Transverse colon (tissue), 4 donors: ENCODE results near the gene GOLGA1. TPM values are rescaled to one million over a fixed set of nuclear protein-coding genes. Genes with fewer than 3 reads are reported as not detected.

Source experiments
- DNase-seq: peaks from one replicate; pipeline ENCODE4 v3.0.0-alpha.2; 2019
- H3K27ac ChIP-seq, 4 donors: fragments of 200-600 bp; sonication (generic); 2 replicates each; pipeline ENCODE4 v1.5.1; 2016 to 2018; ENCODE audit warnings: inconsistent platforms in 4 of 4
- H3K27me3 ChIP-seq: fragments of 200-600 bp; sonication (generic); 2 replicates; pipeline ENCODE4 v1.5.1; 2017; ENCODE audit warnings: inconsistent platforms
- H3K36me3 ChIP-seq, 4 donors: fragments of 200-600 bp; sonication (generic); 2 replicates each; pipeline ENCODE4 v1.5.1; 2017 to 2019; ENCODE audit warnings: inconsistent platforms in 4 of 4
- H3K4me1 ChIP-seq, 4 donors: fragments of 200-600 bp; sonication (generic); 2 replicates each; pipeline ENCODE4 v1.5.1; 2017 to 2020; ENCODE audit warnings: inconsistent platforms in 4 of 4
- H3K4me3 ChIP-seq, 4 donors: fragments of 200-600 bp; sonication (generic); 1 replicate in 1 of 4; 2 replicates in 3 of 4; pipeline versions ENCODE4 v1.5.1 to v1.6.1; 2017 to 2019; ENCODE audit warnings: inconsistent platforms in 4 of 4
- H3K9me3 ChIP-seq, 2 donors: fragments of 200-600 bp; sonication (generic); 2 replicates each; pipeline ENCODE4 v1.5.1; 2017 to 2019; ENCODE audit warnings: inconsistent platforms in 2 of 2
- EP300 ChIP-seq: sonication (generic); formaldehyde crosslinking; IDR thresholded peaks from one replicate; pipeline ENCODE4 v1.6.1; 2017; ENCODE audit warnings: antibody characterized with exemption, low read depth
- POLR2A ChIP-seq: fragments of 450-650 bp; IDR thresholded peaks from one replicate; pipeline ENCODE4 v1.6.1; 2016; ENCODE audit warnings: antibody characterized with exemption, mild to moderate bottlenecking, moderate library complexity
- POLR2AphosphoS5 ChIP-seq, 3 donors: sonication (generic); formaldehyde crosslinking; IDR thresholded peaks; one replicate each; pipeline ENCODE4 v1.6.1; 2016; ENCODE audit warnings: antibody characterized with exemption in 3 of 3
- WGBS, 2 donors: methylation state at CpG; one replicate each; pipeline ENCODE4 v1.1.5; 2018; ENCODE audit warnings: low coverage in 1 of 2; 5-methylcytosine and 5-hydroxymethylcytosine counted together
- in situ Hi-C, 4 donors: fragments of 200-750 bp; cut with MboI; loops; one replicate each; pipeline versions ENCODE4 v1.15.0 to v1.15.1; 2017; ENCODE audit warnings: low sequenced_read_pairs in 3 of 4, low pct_ligation_motif_present in 1 of 4, low pct_unique_long_range_greater_than_20kb in 1 of 4
- intact Hi-C: fragments of 100-400 bp; cut with DNase I; formaldehyde crosslinking; loops from one replicate; pipeline ENCODE4 v1.15.1; 2023; ENCODE audit warnings: low total_unique reads
- total RNA-seq, 4 donors: library from RNA; depleted of rRNA; stranded (reverse); fragments of >200 nt; gene quantifications; one replicate each; pipeline ENCODE4 v1.1.0, GENCODE V29; 2016
- TF ChIP-seq, protein P1 (sequence below), 5 experiments: fragments of 200-600 bp in 3 of 5; fragments of 450-650 bp in 2 of 5; sonication (generic) in 3 of 5; IDR thresholded peaks; 1 replicate in 2 of 5; 2 replicates in 3 of 5; pipeline ENCODE4 v1.5.1; 2016 to 2017; ENCODE audit warnings: antibody characterized with exemption in 5 of 5, inconsistent platforms in 3 of 5, mild to moderate bottlenecking in 2 of 5, moderate library complexity in 1 of 5

The GOLGA1 gene
- total RNA-seq, 4 donors from 2014 or later, result 24.3 to 144 (median 30.1) TPM

- 82 to 84% methylated on average over 8 to 17 of the region's 17 CpGs for WGBS, 2 donors
- no peak overlapping the region for H3K4me3 ChIP-seq
- TF ChIP-seq POLR2AphosphoS5 (IDR thresholded peaks at IDR 0.05), result no peak
- no peak for TF ChIP-seq EP300
- TF ChIP-seq, protein P1, sequence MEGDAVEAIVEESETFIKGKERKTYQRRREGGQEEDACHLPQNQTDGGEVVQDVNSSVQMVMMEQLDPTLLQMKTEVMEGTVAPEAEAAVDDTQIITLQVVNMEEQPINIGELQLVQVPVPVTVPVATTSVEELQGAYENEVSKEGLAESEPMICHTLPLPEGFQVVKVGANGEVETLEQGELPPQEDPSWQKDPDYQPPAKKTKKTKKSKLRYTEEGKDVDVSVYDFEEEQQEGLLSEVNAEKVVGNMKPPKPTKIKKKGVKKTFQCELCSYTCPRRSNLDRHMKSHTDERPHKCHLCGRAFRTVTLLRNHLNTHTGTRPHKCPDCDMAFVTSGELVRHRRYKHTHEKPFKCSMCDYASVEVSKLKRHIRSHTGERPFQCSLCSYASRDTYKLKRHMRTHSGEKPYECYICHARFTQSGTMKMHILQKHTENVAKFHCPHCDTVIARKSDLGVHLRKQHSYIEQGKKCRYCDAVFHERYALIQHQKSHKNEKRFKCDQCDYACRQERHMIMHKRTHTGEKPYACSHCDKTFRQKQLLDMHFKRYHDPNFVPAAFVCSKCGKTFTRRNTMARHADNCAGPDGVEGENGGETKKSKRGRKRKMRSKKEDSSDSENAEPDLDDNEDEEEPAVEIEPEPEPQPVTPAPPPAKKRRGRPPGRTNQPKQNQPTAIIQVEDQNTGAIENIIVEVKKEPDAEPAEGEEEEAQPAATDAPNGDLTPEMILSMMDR (IDR thresholded peaks at IDR 0.05), result no peak
- TF ChIP-seq POLR2A, result no peak
- peaks cover 0 to 55% (median 22%) of the 10 kb centered on the region in 4 donors for H3K36me3 ChIP-seq
- no peak overlapping the region for H3K27ac ChIP-seq
- intact Hi-C loops, result no loop called here
- H3K4me1 ChIP-seq, result no peaks in the 10 kb centered on the region
- DNase-seq, result no peak
- H3K9me3 ChIP-seq, result no peaks in the 10 kb centered on the region
- H3K27me3 ChIP-seq, result no peaks in the 10 kb centered on the region
- in situ Hi-C loops, result no loop called here
Observed at GRCh38 chr9:124886866-124887492, 53.9 kb downstream of the GOLGA1 start.

DNA sequence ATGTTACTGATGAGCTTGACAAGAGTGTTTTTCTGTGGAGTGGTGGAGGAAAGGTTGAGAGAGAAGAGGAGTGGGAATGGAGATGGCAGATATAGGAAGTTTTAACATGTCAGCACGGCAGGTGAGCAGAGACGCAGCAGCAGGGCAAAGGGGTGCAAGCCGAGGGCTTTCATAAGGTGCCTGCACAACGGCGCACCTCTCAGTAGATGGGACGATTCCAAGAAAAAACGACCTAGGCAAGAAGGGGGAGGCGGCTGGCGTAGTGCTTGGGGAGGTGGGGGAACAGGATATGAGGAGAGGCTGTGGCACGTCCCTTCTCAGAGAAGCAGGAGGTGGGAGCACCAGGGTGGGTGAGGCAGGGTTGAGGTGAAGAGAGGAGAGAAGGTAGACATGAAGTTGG lies 54.4 kb downstream of the GOLGA1 start:
- Histone ChIP-seq H3K36me3 (peaks cover 0 to 55% (median 22%) of the 10 kb centered on the region in 4 donors), H3K4me1 (no peaks in the 10 kb centered on the region), H3K9me3 (no peaks in the 10 kb centered on the region), H3K4me3 (no peak overlapping the region), H3K27me3 (no peaks in the 10 kb centered on the region), H3K27ac (no peak overlapping the region)
- in situ Hi-C loops (no loop called here), intact Hi-C loops (no loop called here)
- WGBS, 2 donors, result 75 to 88% methylated on average over 8 to 10 of the region's 10 CpGs
- TF ChIP-seq, protein P1 (IDR thresholded peaks at IDR 0.05), result no peak
- TF ChIP-seq POLR2A (no peak), POLR2AphosphoS5 (IDR thresholded peaks at IDR 0.05) (no peak), EP300 (no peak)
- no peak for DNase-seq

DNA sequence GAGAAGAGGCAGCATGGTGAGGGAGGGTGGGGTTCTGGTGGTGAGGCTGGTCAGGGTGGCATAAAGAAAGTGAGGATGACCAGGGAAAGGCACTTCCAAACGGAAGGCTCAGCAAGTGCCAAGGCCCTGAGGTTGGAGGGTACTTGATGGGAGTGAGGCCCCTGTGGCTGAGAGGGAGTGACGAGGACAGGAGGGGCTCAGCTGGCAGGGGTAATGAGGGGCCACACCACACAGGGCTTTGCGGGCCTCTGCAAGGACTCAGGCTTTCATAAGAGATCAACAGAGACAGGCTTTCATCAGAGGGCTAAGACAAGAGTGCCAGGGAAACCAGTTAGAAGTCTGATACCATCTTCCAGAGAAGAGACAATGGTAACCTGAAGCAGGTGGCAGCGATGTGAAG lies 55.3 kb downstream of the GOLGA1 start:
- TF ChIP-seq EP300, result no peak
- TF ChIP-seq POLR2A, result no peak
- no peak for TF ChIP-seq POLR2AphosphoS5 (IDR thresholded peaks at IDR 0.05)
- TF ChIP-seq, protein P1 (IDR thresholded peaks at IDR 0.05), result no peak
- no peaks in the 10 kb centered on the region for H3K4me1 ChIP-seq
- peaks cover 0 to 48% (median 19%) of the 10 kb centered on the region in 4 donors for H3K36me3 ChIP-seq
- H3K9me3 ChIP-seq, result no peaks in the 10 kb centered on the region
- H3K27me3 ChIP-seq, result no peaks in the 10 kb centered on the region
- H3K27ac ChIP-seq, result no peak overlapping the region
- in situ Hi-C loops (no loop called here), intact Hi-C loops (no loop called here)
- no peak overlapping the region for H3K4me3 ChIP-seq
- no peak for DNase-seq
- 94 to 95% methylated on average over 3 to 4 of the region's 4 CpGs for WGBS, 2 donors

- no peak for DNase-seq
- Histone ChIP-seq H3K9me3 (no peaks in the 10 kb centered on the region), H3K27ac (no peak overlapping the region), H3K27me3 (no peaks in the 10 kb centered on the region), H3K4me3 (no peak overlapping the region), H3K36me3 (peaks cover 0 to 42% (median 20%) of the 10 kb centered on the region in 4 donors), H3K4me1 (no peaks in the 10 kb centered on the region)
- TF ChIP-seq POLR2A, result no peak
- TF ChIP-seq EP300, result no peak
- TF ChIP-seq POLR2AphosphoS5 (IDR thresholded peaks at IDR 0.05), result no peak
- TF ChIP-seq, protein P1 (IDR thresholded peaks at IDR 0.05), result no peak
- in situ Hi-C loops (no loop called here), intact Hi-C loops (no loop called here)
- 89% methylated on average over 4 of the region's 4 CpGs; no CpG with 5 or more reads in 1 of the 2 donors for WGBS, 2 donors
Observed at GRCh38 chr9:124884376-124884775, 56.5 kb downstream of the GOLGA1 start.
